Ascending aorta (tissue), 2 donors: ENCODE data around the gene AATK. TPM values are rescaled to one million over a fixed set of nuclear protein-coding genes. Genes with fewer than 3 reads are reported as not detected.
"Not testable (repeated sequence)": the region's sequence is repeated elsewhere in the genome, so short reads cannot be mapped to it uniquely, and the experiment has no call there.

ENCODE experiments used
- DNase-seq, 2 donors: peaks; one replicate each; pipeline ENCODE4 v3.0.0-alpha.2; 2019; ENCODE audit warnings: low spot score in 2 of 2
- H3K27ac ChIP-seq, 2 donors: fragments of 200-600 bp; sonication (generic); one replicate each; pipeline ENCODE4 v1.5.1; 2016 to 2017; ENCODE audit warnings: mild to moderate bottlenecking in 1 of 2
- H3K27me3 ChIP-seq: fragments of 200-600 bp; sonication (generic); one replicate; pipeline ENCODE4 v1.5.1; 2017
- H3K36me3 ChIP-seq, 2 donors: fragments of 200-600 bp; sonication (generic); one replicate each; pipeline ENCODE4 v1.5.1; 2016
- H3K4me1 ChIP-seq, 2 donors: fragments of 200-600 bp; sonication (generic); one replicate each; pipeline ENCODE4 v1.5.1; 2016 to 2017; ENCODE audit warnings: mild to moderate bottlenecking in 1 of 2
- H3K4me3 ChIP-seq, 2 donors: fragments of 200-600 bp; sonication (generic); one replicate each; pipeline ENCODE4 v1.5.1; 2016 to 2017; ENCODE audit warnings: mild to moderate bottlenecking in 1 of 2
- H3K9me3 ChIP-seq, 2 donors: fragments of 200-600 bp; sonication (generic); one replicate each; pipeline ENCODE4 v1.5.1; 2016
- intact Hi-C: fragments of 100-400 bp; cut with DNase I; formaldehyde crosslinking; loops from one replicate; pipeline ENCODE4 v1.15.1; 2023
- total RNA-seq: library from RNA; depleted of rRNA; stranded (reverse); fragments of >200 nt; gene quantifications from one replicate; pipeline ENCODE4 v1.1.0, GENCODE V29; 2016
- TF ChIP-seq, protein P1 (sequence below), 3 experiments: fragments of 200-600 bp in 2 of 3; fragments of 450-650 bp in 1 of 3; sonication (generic) in 2 of 3; IDR thresholded peaks; one replicate each; pipeline ENCODE4 v1.5.1; 2016 to 2019; ENCODE audit warnings: antibody characterized with exemption in 3 of 3, mild to moderate bottlenecking in 1 of 3, moderate library complexity in 1 of 3

Gene AATK
- total RNA-seq, 1 donor from 2014 or later = 20.6 TPM

GRCh38 chr17:81154961-81155360 is 11.1 kb downstream of the AATK start:
- Histone ChIP-seq H3K4me1 (no peaks in the 10 kb centered on the region), H3K27me3 (no peaks in the 10 kb centered on the region), H3K36me3 (no peaks in the 10 kb centered on the region), H3K4me3 (no peak overlapping the region), H3K9me3 (no peaks in the 10 kb centered on the region), H3K27ac (no peak overlapping the region)
- intact Hi-C loops = no loop called here
- DNase-seq = no peak
- TF ChIP-seq, protein P1, sequence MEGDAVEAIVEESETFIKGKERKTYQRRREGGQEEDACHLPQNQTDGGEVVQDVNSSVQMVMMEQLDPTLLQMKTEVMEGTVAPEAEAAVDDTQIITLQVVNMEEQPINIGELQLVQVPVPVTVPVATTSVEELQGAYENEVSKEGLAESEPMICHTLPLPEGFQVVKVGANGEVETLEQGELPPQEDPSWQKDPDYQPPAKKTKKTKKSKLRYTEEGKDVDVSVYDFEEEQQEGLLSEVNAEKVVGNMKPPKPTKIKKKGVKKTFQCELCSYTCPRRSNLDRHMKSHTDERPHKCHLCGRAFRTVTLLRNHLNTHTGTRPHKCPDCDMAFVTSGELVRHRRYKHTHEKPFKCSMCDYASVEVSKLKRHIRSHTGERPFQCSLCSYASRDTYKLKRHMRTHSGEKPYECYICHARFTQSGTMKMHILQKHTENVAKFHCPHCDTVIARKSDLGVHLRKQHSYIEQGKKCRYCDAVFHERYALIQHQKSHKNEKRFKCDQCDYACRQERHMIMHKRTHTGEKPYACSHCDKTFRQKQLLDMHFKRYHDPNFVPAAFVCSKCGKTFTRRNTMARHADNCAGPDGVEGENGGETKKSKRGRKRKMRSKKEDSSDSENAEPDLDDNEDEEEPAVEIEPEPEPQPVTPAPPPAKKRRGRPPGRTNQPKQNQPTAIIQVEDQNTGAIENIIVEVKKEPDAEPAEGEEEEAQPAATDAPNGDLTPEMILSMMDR (IDR thresholded peaks at IDR 0.05) = no peak

DNA sequence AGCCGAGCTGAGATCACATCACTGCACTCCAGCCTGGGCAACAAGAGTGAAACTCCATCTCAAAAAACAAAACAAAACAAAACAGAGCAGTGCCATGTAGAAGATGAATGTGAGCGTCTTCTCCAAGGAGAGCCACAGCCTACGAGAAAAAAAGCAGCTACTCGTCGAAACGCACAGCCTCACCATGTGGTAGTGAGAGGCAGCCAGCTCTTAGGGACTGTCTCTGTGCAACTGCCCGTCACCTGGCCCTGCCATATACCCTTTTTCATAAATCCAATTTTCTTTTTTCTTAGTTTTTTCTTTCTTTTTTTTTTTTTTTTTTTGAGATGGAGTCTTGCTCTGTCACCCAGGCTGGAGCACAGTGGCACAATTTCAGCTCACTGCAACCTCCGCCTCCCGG is 12.0 kb downstream of the AATK start:
- H3K4me1 ChIP-seq, H3K27ac ChIP-seq, H3K9me3 ChIP-seq, H3K27me3 ChIP-seq, intact Hi-C loops, DNase-seq, H3K36me3 ChIP-seq, H3K4me3 ChIP-seq: not testable (repeated sequence)

- Histone ChIP-seq H3K4me1 (no peaks in the 10 kb centered on the region), H3K27ac (no peak overlapping the region), H3K4me3 (no peak overlapping the region), H3K36me3 (no peaks in the 10 kb centered on the region), H3K9me3 (no peaks in the 10 kb centered on the region), H3K27me3 (no peaks in the 10 kb centered on the region)
- TF ChIP-seq, protein P1 (IDR thresholded peaks at IDR 0.05) = no peak
- intact Hi-C loops = no loop called here
- DNase-seq = no peak
Measured at GRCh38 chr17:81153340-81153803, 12.6 kb downstream of the AATK start.

- H3K27ac ChIP-seq = no peak overlapping the region
- TF ChIP-seq, protein P1 (IDR thresholded peaks at IDR 0.05) = no peak
Measured at GRCh38 chr17:81152288-81152828, 13.7 kb downstream of the AATK start.

DNA sequence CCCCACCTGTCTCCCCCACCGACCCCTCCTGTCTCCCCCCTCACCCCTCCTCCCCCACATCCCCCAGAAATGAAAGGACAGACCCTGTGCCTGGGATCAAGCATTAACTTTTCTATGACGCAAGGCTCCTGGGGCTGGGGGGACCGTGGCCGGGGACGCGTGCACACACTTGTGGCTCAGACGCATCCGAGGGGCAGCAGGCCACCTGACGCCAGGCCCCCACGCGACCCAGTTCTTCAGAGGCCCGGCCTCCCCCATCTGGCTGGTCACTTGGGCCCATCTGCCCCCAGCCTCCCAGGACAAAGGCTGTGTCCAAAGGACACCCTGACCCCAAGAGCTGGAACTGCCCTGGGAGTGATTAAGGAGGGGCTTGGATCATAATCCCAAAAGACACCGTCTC is 14.7 kb downstream of the AATK start:
- Histone ChIP-seq H3K4me1 (no peaks in the 10 kb centered on the region), H3K36me3 (no peaks in the 10 kb centered on the region), H3K9me3 (no peaks in the 10 kb centered on the region), H3K27ac (no peak overlapping the region), H3K27me3 (no peaks in the 10 kb centered on the region), H3K4me3 (no peak overlapping the region)
- intact Hi-C loops = no loop called here
- TF ChIP-seq, protein P1 (IDR thresholded peaks at IDR 0.05) = no peak
- DNase-seq = no peak

More at GRCh38 chr17:81152288-81152828, 13.7 kb downstream of the AATK start:
- H3K4me3 ChIP-seq = no peak overlapping the region
- no peaks in the 10 kb centered on the region for H3K4me1 ChIP-seq
- intact Hi-C loops = no loop called here
- no peaks in the 10 kb centered on the region for H3K9me3 ChIP-seq
- H3K27me3 ChIP-seq = no peaks in the 10 kb centered on the region
- H3K36me3 ChIP-seq = no peaks in the 10 kb centered on the region
- DNase-seq = no peak

DNA sequence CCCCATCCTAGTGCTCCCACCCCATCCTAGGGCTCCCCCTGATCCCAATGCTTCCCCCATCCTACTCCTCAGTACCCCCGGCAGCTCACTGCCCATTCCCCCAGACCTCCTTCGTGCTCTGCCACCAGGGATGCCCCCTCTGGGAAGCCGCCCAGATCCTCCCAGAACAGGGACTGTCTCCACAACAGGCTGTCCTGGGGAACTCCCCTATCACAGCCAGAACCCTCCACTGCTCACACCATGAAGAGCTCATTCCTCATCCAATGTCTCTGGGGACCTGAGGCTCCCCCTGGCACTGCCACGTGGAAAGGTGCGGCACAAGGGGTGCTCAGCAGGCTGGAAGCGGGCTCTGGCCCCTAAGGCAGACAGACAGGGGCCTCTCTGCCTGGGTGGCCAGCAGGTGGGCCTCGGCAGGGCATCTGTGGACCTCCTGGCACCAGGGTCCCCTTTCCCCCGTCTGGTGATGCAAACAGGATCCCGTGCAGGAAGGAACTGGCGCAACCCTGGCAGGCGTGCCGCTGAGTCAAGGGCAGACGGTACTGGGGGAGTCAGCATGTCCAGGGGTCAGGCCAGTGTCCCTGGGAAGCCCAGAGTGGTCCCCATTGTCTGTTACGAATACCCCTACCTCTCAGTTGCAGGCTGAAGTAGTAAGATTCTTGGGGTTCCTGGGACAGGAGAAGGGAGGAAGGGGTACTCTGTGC is 15.5 kb downstream of the AATK start:
- no peaks in the 10 kb centered on the region for H3K36me3 ChIP-seq
- H3K27ac ChIP-seq = no peak overlapping the region
- H3K4me3 ChIP-seq = no peak overlapping the region
- H3K27me3 ChIP-seq = no peaks in the 10 kb centered on the region
- no peaks in the 10 kb centered on the region for H3K9me3 ChIP-seq
- intact Hi-C loops = no loop called here
- H3K4me1 ChIP-seq = no peaks in the 10 kb centered on the region
- DNase-seq = peak; percentile 47 to 77
- TF ChIP-seq, protein P1 (IDR thresholded peaks at IDR 0.05) = no peak
